GM21381 (cell line): ENCODE measurements around the gene NAPG.
"Not testable (repeated sequence)": the region's sequence is repeated elsewhere in the genome, so short reads cannot be mapped to it uniquely, and the experiment has no call there.

Experiments
- ATAC-seq: cut with Tn5 transposase; IDR thresholded peaks from one replicate; pipeline ENCODE4 v1.9.1; 2021; ENCODE audit warnings: mild to moderate bottlenecking, moderate library complexity; ENCODE audit not compliant: unreplicated experiment

The NAPG gene

DNA sequence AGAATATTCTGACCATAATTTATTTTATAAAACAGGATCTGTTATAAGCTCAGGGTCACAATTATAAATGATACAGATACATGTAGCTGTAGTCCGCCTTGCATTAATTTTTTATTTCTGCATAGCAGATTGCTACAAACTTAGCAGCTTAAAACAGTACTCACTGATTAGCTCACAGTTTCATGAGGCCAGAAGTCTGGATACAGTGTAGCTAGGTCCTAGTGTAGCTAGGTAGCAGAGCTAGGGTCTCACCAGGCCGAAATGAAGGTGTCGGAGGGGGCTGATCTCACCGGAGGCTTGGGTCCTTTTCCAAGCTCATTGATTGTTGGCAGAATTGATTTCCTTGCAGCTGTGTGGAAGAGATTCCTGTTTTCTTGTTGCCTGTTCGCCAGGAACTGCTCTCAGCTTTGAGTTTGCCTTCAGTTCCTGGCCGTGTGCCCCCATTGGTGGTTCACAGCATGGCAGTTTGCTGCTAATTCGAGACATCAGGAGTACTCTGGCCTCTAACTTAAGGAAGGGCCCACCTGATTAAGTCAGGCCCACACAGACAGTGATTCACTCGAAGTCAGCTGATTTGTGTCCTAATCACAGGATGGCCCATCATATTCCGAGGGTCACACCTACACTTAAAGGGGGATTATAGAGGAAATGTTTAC is 18.4 kb downstream of the NAPG start:
- no peak for ATAC-seq

DNA sequence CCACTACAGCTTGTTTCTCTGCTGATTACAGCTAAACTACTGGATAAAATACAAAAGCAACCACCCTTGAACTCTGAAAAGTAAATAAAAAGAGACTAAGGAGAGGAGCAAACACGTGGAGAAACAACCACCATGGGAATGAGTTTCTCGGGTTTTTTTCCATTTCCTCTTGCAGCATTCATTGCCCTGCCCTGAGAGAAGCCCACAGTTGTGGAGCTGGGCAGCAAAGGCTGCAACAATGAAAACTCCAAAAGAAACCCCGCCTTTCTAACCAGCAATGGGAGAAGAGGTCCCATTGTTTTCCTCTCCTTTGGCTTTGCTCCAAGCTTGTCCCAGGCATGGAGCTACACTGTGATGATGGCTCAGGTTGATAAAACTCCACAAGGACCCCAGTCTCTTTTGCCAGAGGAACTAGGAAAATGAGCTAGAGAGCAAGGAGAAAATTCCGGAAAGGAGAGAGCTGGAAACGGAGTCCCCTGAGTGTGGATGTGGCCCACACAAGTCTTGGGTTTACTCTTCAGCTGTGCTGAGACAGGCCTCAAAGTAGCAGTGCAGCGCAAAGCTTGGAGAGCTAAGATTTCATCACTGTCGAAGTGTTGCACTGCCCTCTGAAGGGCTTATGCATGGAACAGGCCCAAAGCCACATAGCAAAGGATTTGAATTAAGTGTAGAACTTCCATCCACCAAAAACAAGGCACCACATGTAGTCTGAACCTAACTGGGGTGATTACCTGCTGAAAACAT is 20.9 kb downstream of the NAPG start:
- ATAC-seq: no peak

- ATAC-seq: no peak
Measured at GRCh38 chr18:10552226-10552625, 26.4 kb downstream of the NAPG start.

GRCh38 chr18:10556251-10556650 is 30.4 kb downstream of the NAPG start:
- ATAC-seq: not testable (repeated sequence)

- ATAC-seq: no peak
Measured at GRCh38 chr18:10557085-10557677, 31.4 kb downstream of the NAPG start.

- ATAC-seq: no peak
Measured at GRCh38 chr18:10558243-10558966, 32.6 kb downstream of the NAPG start.

DNA sequence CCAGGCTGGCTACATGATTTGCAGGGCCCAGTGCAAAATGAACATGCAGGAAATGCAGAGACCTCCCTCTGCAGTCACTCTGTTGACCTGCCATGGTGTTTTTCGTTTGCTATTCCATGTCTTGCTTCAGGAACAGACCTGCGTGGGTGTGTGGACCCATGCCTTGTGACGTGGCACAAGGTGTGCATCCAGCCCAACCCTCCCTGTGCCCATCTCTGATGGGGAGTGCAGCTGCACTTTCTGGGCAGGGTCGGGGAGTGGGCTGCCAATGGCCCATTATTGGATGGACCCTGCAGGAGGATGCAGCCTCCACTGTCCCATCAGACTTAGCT is 33.1 kb downstream of the NAPG start:
- no peak for ATAC-seq

DNA sequence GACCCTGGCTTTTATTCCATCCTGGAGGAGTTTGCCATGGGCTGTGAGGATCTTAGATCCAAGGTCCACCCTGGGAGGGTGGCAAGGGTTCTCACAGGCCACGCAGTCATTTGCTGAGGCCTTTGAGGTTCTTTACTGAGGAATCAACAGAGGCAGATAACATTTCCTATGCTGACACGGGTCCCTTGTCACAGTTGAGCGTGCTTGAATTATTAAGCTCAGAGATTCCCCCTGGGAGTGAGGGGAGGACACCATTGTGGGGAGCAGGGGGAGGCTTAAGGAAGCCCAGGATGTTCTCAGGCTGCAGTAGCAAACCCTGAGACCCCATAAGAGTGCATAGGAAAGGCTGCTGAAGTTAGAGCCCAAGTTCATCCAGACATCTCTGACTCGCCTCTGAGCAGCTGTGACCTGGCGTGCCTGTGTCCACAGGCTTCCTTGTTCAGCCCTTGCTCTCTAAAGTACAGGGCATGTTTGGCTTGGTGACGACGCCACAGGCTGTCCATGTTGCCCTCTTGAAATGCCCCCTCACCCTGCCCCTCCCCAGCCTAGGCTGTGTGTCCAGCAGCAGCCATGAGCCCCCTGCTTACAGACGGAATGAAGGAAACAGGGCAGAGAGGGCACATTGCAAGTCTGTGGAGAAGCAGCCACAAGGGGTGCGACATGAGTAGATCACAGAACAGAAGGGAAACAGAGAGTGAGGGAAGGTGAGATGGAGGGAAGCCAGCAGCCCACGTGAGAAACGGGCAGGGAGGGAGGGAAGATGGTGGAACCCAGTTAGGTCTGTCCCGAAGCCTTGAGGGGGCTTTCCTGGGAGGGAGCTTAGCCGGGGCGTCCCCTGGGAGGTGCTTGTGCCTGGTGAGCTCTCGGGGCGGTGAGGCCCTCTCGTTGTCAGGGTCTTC is 34.0 kb downstream of the NAPG start:
- no peak for ATAC-seq

GRCh38 chr18:10560452-10561045 is 34.7 kb downstream of the NAPG start:
- ATAC-seq: no peak

GRCh38 chr18:10562773-10563160 is 36.9 kb downstream of the NAPG start:
- no peak for ATAC-seq

- ATAC-seq: no peak
Measured at GRCh38 chr18:10563886-10564285, 38.1 kb downstream of the NAPG start.

- no peak for ATAC-seq
Measured at GRCh38 chr18:10564975-10565773, 39.3 kb downstream of the NAPG start.

GRCh38 chr18:10565835-10566234 is 40.0 kb downstream of the NAPG start:
- no peak for ATAC-seq

DNA sequence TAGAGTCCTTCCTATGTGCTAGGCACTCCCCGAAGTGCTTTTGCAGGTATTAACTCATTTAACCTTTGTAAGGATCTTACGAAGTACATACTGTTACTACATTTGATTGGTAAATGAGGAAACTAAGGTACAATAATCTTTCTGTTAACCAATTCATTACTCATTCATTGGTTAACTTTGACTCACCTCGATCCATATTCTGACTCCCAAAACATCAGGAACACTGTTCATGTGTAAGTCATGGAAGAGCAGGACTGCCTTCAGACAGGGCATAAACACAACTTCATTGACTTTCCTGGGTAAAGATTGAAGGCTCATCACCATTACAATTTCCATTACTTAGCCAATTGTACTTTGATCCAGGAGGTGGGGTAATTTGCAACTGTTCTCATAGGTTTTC is 40.6 kb downstream of the NAPG start:
- ATAC-seq: no peak

DNA sequence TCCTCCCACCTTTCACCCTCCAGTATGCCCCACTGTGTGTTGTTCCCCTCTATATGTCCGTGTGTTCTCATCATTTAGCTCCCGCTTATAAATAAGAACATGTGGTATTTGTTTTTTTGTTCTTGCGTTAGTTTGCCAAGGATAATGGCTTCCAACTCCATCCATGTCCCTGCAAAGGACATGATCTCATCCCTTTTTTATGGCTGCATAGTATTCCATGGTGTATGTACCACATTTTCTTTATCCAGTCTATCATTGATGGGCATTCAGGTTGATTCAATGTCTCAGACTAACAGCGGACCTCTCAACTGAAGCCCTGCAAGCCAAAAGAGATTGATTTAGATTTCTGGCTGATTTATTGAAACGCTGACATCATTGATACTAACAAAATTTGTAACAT is 44.1 kb downstream of the NAPG start:
- not testable (repeated sequence) for ATAC-seq

DNA sequence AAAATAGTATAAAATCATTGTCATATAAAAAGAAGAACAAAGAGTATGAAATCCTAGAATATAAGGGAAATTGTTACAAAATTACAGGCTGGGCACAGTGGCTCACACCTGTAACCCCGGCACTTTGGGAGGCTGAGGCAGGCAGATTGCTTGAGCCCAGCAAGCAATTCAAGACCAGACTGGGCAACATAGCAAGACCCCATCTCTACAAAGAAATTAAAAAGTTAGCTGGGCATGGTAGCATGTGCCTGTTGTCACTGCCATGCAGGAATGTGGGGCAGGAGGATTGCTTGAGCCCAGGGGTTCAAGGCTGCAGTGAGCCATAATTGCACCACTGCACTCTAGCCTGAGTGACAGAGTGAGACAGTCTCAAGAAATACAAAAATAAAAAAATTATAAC is 44.8 kb downstream of the NAPG start:
- no peak for ATAC-seq

GRCh38 chr18:10571537-10571936 is 45.7 kb downstream of the NAPG start:
- no peak for ATAC-seq

- ATAC-seq: not testable (repeated sequence)
Measured at GRCh38 chr18:10573261-10573660, 47.4 kb downstream of the NAPG start.

GRCh38 chr18:10574412-10574811 is 48.6 kb downstream of the NAPG start:
- not testable (repeated sequence) for ATAC-seq
